HepG2 (cell line): ENCODE measurements around the gene ZFYVE26. TPM values are rescaled to one million over a fixed set of nuclear protein-coding genes. Genes with fewer than 3 reads are reported as not detected.

Experiments
- ARID3A ChIP-seq: IDR thresholded peaks from 2 replicates; pipeline ENCODE4 v1.6.1; 2012; ENCODE audit warnings: low read depth, low read length, improper control_type of control experiment
- ATAD3A ChIP-seq: sonication (generic); formaldehyde crosslinking; IDR thresholded peaks from 2 replicates; pipeline ENCODE4 v1.4.0; 2020; ENCODE audit warnings: missing genetic modification reagents
- CREB1 ChIP-seq, 2 experiments: fragments of 450-650 bp in 1 of 2; IDR thresholded peaks; 2 replicates each; pipeline ENCODE4 v1.6.1; 2016 to 2017; ENCODE audit warnings: control low read depth in 1 of 2, mild to moderate bottlenecking in 1 of 2, missing compliant biosample characterization in 1 of 2, missing genetic modification characterization in 1 of 2
- FLYWCH1 ChIP-seq: sonication (generic); formaldehyde crosslinking; IDR thresholded peaks from 2 replicates; pipeline ENCODE4 v1.8.1; 2023; ENCODE audit warnings: mild to moderate bottlenecking, missing genetic modification reagents
- HOXA5 ChIP-seq: sonication (generic); formaldehyde crosslinking; IDR thresholded peaks from 2 replicates; pipeline ENCODE4 v1.4.0; 2020; ENCODE audit warnings: missing genetic modification reagents
- ISL2 ChIP-seq: sonication (generic); formaldehyde crosslinking; IDR thresholded peaks from 2 replicates; pipeline ENCODE4 v1.5.0; 2020; ENCODE audit warnings: missing genetic modification reagents
- KDM5B ChIP-seq: sonication (generic); formaldehyde crosslinking; IDR thresholded peaks from 2 replicates; pipeline ENCODE4 v1.4.0; 2020; ENCODE audit warnings: missing genetic modification reagents, mild to moderate bottlenecking, borderline replicate concordance
- KLF9 ChIP-seq: IDR thresholded peaks from 2 replicates; pipeline ENCODE4 v1.6.1; 2016; ENCODE audit warnings: low read depth
- MTF2 ChIP-seq: sonication (generic); formaldehyde crosslinking; IDR thresholded peaks from 2 replicates; pipeline ENCODE4 v1.5.0; 2020; ENCODE audit warnings: missing genetic modification reagents, borderline replicate concordance
- NONO ChIP-seq, 2 experiments: fragments of 450-650 bp in 1 of 2; sonication (generic) in 1 of 2; formaldehyde crosslinking in 1 of 2; IDR thresholded peaks in 1 of 2; conservative IDR thresholded peaks in 1 of 2; 2 replicates each; pipeline versions ENCODE4 v1.6.1 to v1.8.0; 2017 to 2022; ENCODE audit warnings: mild to moderate bottlenecking in 1 of 2, missing genetic modification reagents in 1 of 2, moderate library complexity in 1 of 2
- NPAS2 ChIP-seq: sonication (generic); formaldehyde crosslinking; IDR thresholded peaks from 2 replicates; pipeline ENCODE4 v1.8.0; 2022; ENCODE audit warnings: mild to moderate bottlenecking, missing genetic modification reagents, borderline replicate concordance
- PRDM4 ChIP-seq: sonication (generic); formaldehyde crosslinking; IDR thresholded peaks from 2 replicates; pipeline ENCODE4 v1.9.0; 2021; ENCODE audit warnings: missing genetic modification reagents, borderline replicate concordance
- SAP130 ChIP-seq: IDR thresholded peaks from 2 replicates; pipeline ENCODE4 v1.6.1; 2016; ENCODE audit warnings: low read depth
- SOX5 ChIP-seq: IDR thresholded peaks from 2 replicates; pipeline ENCODE4 v1.6.1; 2016; ENCODE audit warnings: borderline replicate concordance
- SP140L ChIP-seq: sonication (generic); formaldehyde crosslinking; IDR thresholded peaks from 2 replicates; pipeline ENCODE4 v1.4.0; 2020; ENCODE audit warnings: missing genetic modification reagents, borderline replicate concordance
- ZBTB10 ChIP-seq: sonication (generic); formaldehyde crosslinking; IDR thresholded peaks from 2 replicates; pipeline ENCODE4 v1.4.0; 2020; ENCODE audit warnings: missing genetic modification reagents, borderline replicate concordance
- ZFP36L1 ChIP-seq: sonication (generic); formaldehyde crosslinking; IDR thresholded peaks from 2 replicates; pipeline ENCODE4 v1.8.0; 2022; ENCODE audit warnings: mild to moderate bottlenecking, missing genetic modification reagents, moderate library complexity
- ZFY ChIP-seq: sonication (generic); formaldehyde crosslinking; IDR thresholded peaks from 2 replicates; pipeline ENCODE4 v1.4.0; 2020; ENCODE audit warnings: missing genetic modification reagents
- ZNF3 ChIP-seq: IDR thresholded peaks from 2 replicates; pipeline ENCODE4 v1.7.0; 2017; ENCODE audit warnings: inconsistent platforms
- ZNF317 ChIP-seq: sonication (generic); formaldehyde crosslinking; IDR thresholded peaks from 2 replicates; pipeline ENCODE4 v1.5.0; 2020; ENCODE audit warnings: mild to moderate bottlenecking, missing genetic modification reagents
- ZNF780A ChIP-seq: sonication (generic); formaldehyde crosslinking; IDR thresholded peaks from 2 replicates; pipeline ENCODE4 v1.8.0; 2022; ENCODE audit warnings: mild to moderate bottlenecking, missing genetic modification reagents, moderate library complexity
- ZNF792 ChIP-seq: IDR thresholded peaks from 2 replicates; pipeline ENCODE4 v1.6.1; 2016
- polyA plus RNA-seq, 8 experiments: library from polyadenylated mRNA; depleted of rRNA in 3 of 8; stranded (reverse) in 7 of 8; unstranded in 1 of 8; fragments of >200 nt; fragmentation: Illumina TruSeq in 4 of 8; extraction: Trizol in 4 of 8; gene quantifications; 2 replicates each; pipeline versions ENCODE4 v1.2.1 to v1.2.3, GENCODE V29; 2011 to 2016; ENCODE audit warnings: low read depth in 4 of 8, missing spikeins in 1 of 8, mixed read lengths in 1 of 8; ENCODE audit not compliant: insufficient read depth in 1 of 8
- total RNA-seq, 5 experiments: library from RNA; depleted of rRNA; stranded (reverse); fragments of >200 nt; fragmentation: Illumina TruSeq; extraction: Trizol; gene quantifications; 2 replicates each; pipeline ENCODE4 v1.2.3, GENCODE V29; 2016; ENCODE audit warnings: low read depth in 1 of 5
- TF ChIP-seq, protein P1 (sequence below): IDR thresholded peaks from 2 replicates; pipeline ENCODE4 v1.6.1; 2016; ENCODE audit warnings: mild to moderate bottlenecking, missing biosample characterization, missing genetic modification reagents
- TF ChIP-seq, protein P2 (sequence below): sonication (generic); formaldehyde crosslinking; IDR thresholded peaks from 2 replicates; pipeline ENCODE4 v1.4.0; 2020; ENCODE audit warnings: mild to moderate bottlenecking, missing genetic modification reagents

ZFYVE26 gene
- total and polyA plus RNA-seq, 2 of the 13 experiments (the other 11 are each of a cell fraction or from before 2014, with no cell fraction given), result 13.6 to 16.4 TPM

DNA sequence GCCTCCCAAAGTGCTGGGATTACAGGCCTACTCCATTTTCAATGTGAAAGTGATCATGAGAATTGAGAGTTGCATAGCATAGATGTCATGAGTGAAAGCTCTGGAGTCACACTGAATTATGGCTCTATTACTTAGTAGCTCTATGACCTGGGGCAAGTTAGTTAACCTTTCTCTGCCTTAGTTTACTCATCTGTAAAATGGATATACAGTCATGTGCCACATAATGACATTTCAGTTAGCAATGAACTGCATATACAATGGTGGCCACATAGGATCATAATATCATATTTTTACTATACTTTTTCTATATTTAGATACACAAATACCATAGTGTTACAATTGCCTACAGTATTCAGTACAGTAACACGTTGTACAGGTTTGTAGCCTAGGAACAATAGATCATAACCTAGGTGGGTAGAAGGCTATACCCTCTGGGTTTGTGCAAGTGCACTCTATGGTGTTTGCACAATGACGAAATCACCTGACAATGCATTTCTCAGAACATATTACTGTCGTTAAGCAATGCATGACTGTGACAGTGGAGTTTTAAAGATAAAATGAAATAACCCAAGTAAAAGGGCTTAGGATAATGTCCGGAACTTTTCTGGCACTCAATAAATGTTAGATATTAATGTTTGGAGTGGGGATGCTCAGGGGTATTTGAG is 53.1 kb downstream of the ZFYVE26 start (continued):
- TF ChIP-seq ARID3A (0 out of 2 replicates have a peak, but pooled peaks have one; percentile 24), ZFY (CRISPR knock-in tag) (no peak), CREB1 (IDR thresholded peaks at IDR 0.05) (no peak), CREB1 (CRISPR knock-in tag; IDR thresholded peaks at IDR 0.05) (peak; percentile 34; the same call in 1 of the 2 replicates), ZNF3 (CRISPR knock-in tag) (no peak), PRDM4 (no peak), KLF9 (CRISPR knock-in tag) (no peak), NPAS2 (no peak), ZNF792 (CRISPR knock-in tag) (0 out of 2 replicates have a peak, but pooled peaks have one; percentile 32), HOXA5 (CRISPR knock-in tag) (no peak), SP140L (no peak), SAP130 (CRISPR knock-in tag) (peak; percentile 49), SOX5 (CRISPR knock-in tag) (peak; percentile 85), ISL2 (CRISPR knock-in tag) (no peak), MTF2 (CRISPR knock-in tag) (no peak), ZFP36L1 (CRISPR knock-in tag) (no peak), ATAD3A (CRISPR knock-in tag) (no peak), NONO (IDR thresholded peaks at IDR 0.05) (no peak), NONO (CRISPR knock-in tag; conservative IDR thresholded peaks at IDR 0.05) (no peak), ZBTB10 (no peak), ZNF780A (CRISPR knock-in tag) (0 out of 2 replicates have a peak, but pooled peaks have one; percentile 12), ZNF317 (CRISPR knock-in tag) (no peak), KDM5B (CRISPR knock-in tag) (no peak), FLYWCH1 (CRISPR knock-in tag) (no peak)
- TF ChIP-seq, protein P1, sequence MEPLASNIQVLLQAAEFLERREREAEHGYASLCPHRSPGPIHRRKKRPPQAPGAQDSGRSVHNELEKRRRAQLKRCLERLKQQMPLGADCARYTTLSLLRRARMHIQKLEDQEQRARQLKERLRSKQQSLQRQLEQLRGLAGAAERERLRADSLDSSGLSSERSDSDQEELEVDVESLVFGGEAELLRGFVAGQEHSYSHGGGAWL, result no peak
- TF ChIP-seq, protein P2, sequence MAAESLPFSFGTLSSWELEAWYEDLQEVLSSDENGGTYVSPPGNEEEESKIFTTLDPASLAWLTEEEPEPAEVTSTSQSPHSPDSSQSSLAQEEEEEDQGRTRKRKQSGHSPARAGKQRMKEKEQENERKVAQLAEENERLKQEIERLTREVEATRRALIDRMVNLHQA (CRISPR knock-in tag), result no peak
